HEK293 (cell line): ENCODE results near the gene NARF.

Source experiments
- FEZF1 ChIP-seq: fragments of 450-650 bp; formaldehyde crosslinking; IDR thresholded peaks from 2 replicates; pipeline ENCODE4 v1.5.1; 2016; ENCODE audit warnings: missing biosample characterization, missing genetic modification characterization
- KLF10 ChIP-seq: fragments of 450-650 bp; IDR thresholded peaks from 2 replicates; pipeline ENCODE4 v1.5.1; 2018; ENCODE audit warnings: missing biosample characterization, mild to moderate bottlenecking, missing genetic modification characterization
- KLF7 ChIP-seq: fragments of 450-650 bp; formaldehyde crosslinking; IDR thresholded peaks from 2 replicates; pipeline ENCODE4 v1.5.1; 2016; ENCODE audit warnings: missing biosample characterization, missing genetic modification characterization, borderline replicate concordance
- PBX3 ChIP-seq: sonication (generic); formaldehyde crosslinking; IDR thresholded peaks from 2 replicates; pipeline ENCODE4 v1.8.1; 2022; ENCODE audit warnings: mild to moderate bottlenecking, moderate library complexity, missing genetic modification reagents
- PRDM2 ChIP-seq: fragments of 450-650 bp; formaldehyde crosslinking; IDR thresholded peaks from 2 replicates; pipeline ENCODE4 v1.5.1; 2016; ENCODE audit warnings: missing biosample characterization, missing genetic modification characterization, borderline replicate concordance
- SCRT2 ChIP-seq: fragments of 450-650 bp; formaldehyde crosslinking; IDR thresholded peaks from 2 replicates; pipeline ENCODE4 v1.5.1; 2016; ENCODE audit warnings: missing biosample characterization, missing genetic modification characterization
- SETDB1 ChIP-seq: IDR thresholded peaks from one replicate; pipeline ENCODE4 v1.6.1; 2017; ENCODE audit warnings: mild to moderate bottlenecking, low read length, moderate library complexity, mixed read lengths; ENCODE audit not compliant: insufficient read length
- SP2 ChIP-seq: fragments of 450-650 bp; formaldehyde crosslinking; IDR thresholded peaks from 2 replicates; pipeline ENCODE4 v1.5.1; 2016; ENCODE audit warnings: missing biosample characterization, missing genetic modification characterization
- WT1 ChIP-seq: fragments of 450-650 bp; formaldehyde crosslinking; IDR thresholded peaks from 2 replicates; pipeline ENCODE4 v1.5.1; 2016; ENCODE audit warnings: missing biosample characterization, missing genetic modification characterization
- YY1 ChIP-seq: fragments of 450-650 bp; formaldehyde crosslinking; IDR thresholded peaks from 2 replicates; pipeline ENCODE4 v1.5.1; 2018; ENCODE audit warnings: missing biosample characterization, missing genetic modification characterization
- ZNF112 ChIP-seq: fragments of 450-650 bp; formaldehyde crosslinking; IDR thresholded peaks from 2 replicates; pipeline ENCODE4 v1.5.0; 2017; ENCODE audit warnings: missing biosample characterization, missing genetic modification characterization
- ZNF133 ChIP-seq: fragments of 450-650 bp; formaldehyde crosslinking; IDR thresholded peaks from 2 replicates; pipeline ENCODE4 v1.5.1; 2016; ENCODE audit warnings: missing biosample characterization, missing genetic modification characterization
- ZNF148 ChIP-seq: fragments of 450-650 bp; formaldehyde crosslinking; IDR thresholded peaks from 2 replicates; pipeline ENCODE4 v1.5.0; 2017; ENCODE audit warnings: missing biosample characterization, missing genetic modification characterization, borderline replicate concordance
- ZNF221 ChIP-seq: fragments of 450-650 bp; formaldehyde crosslinking; IDR thresholded peaks from 2 replicates; pipeline ENCODE4 v1.5.1; 2017; ENCODE audit warnings: missing biosample characterization, missing genetic modification characterization, borderline replicate concordance
- ZNF223 ChIP-seq: fragments of 450-650 bp; formaldehyde crosslinking; IDR thresholded peaks from 2 replicates; pipeline ENCODE4 v1.5.1; 2016; ENCODE audit warnings: missing biosample characterization, missing genetic modification characterization
- ZNF248 ChIP-seq: fragments of 450-650 bp; formaldehyde crosslinking; IDR thresholded peaks from 2 replicates; pipeline ENCODE4 v1.5.1; 2017; ENCODE audit warnings: missing biosample characterization, missing genetic modification characterization
- ZNF37A ChIP-seq: fragments of 450-650 bp; IDR thresholded peaks from 2 replicates; pipeline ENCODE4 v1.5.1; 2018; ENCODE audit warnings: missing biosample characterization, missing genetic modification characterization
- ZNF404 ChIP-seq: fragments of 450-650 bp; formaldehyde crosslinking; IDR thresholded peaks from 2 replicates; pipeline ENCODE4 v1.5.1; 2017; ENCODE audit warnings: missing biosample characterization, missing genetic modification characterization
- ZNF423 ChIP-seq: fragments of 450-650 bp; formaldehyde crosslinking; IDR thresholded peaks from 2 replicates; pipeline ENCODE4 v1.5.1; 2016; ENCODE audit warnings: missing biosample characterization, missing genetic modification characterization
- ZNF48 ChIP-seq: fragments of 450-650 bp; formaldehyde crosslinking; IDR thresholded peaks from 2 replicates; pipeline ENCODE4 v1.5.1; 2016; ENCODE audit warnings: missing biosample characterization, missing genetic modification characterization
- ZNF518A ChIP-seq: fragments of 450-650 bp; formaldehyde crosslinking; conservative IDR thresholded peaks from 2 replicates; pipeline ENCODE4 v1.5.1; 2016; ENCODE audit warnings: low read depth, missing biosample characterization, missing genetic modification characterization
- ZNF529 ChIP-seq: fragments of 450-650 bp; formaldehyde crosslinking; IDR thresholded peaks from 2 replicates; pipeline ENCODE4 v1.5.1; 2017; ENCODE audit warnings: missing genetic modification characterization, missing biosample characterization; ENCODE audit not compliant: insufficient replicate concordance
- ZNF585B ChIP-seq: fragments of 450-650 bp; formaldehyde crosslinking; IDR thresholded peaks from 2 replicates; pipeline ENCODE4 v1.5.1; 2016; ENCODE audit warnings: missing biosample characterization, missing genetic modification characterization
- ZNF830 ChIP-seq: fragments of 450-650 bp; IDR thresholded peaks from 2 replicates; pipeline ENCODE4 v1.5.0; 2018; ENCODE audit warnings: missing biosample characterization, missing genetic modification characterization, low read depth, mild to moderate bottlenecking, moderate library complexity
- ZSCAN23 ChIP-seq: fragments of 450-650 bp; formaldehyde crosslinking; IDR thresholded peaks from 2 replicates; pipeline ENCODE4 v1.5.1; 2016; ENCODE audit warnings: missing biosample characterization, missing genetic modification characterization
- ZSCAN30 ChIP-seq: fragments of 450-650 bp; IDR thresholded peaks from 2 replicates; pipeline ENCODE4 v1.5.1; 2018; ENCODE audit warnings: missing biosample characterization, mild to moderate bottlenecking, missing genetic modification characterization, moderate library complexity

NARF gene

GRCh38 chr17:82414548-82415281 is 43.8 kb upstream of the NARF start (continued):
- TF ChIP-seq ZNF585B (no peak), YY1 (tag by site-specific recombination) (no peak), PBX3 (CRISPR knock-in tag) (no peak), KLF10 (tag by site-specific recombination) (peak; percentile 32; the same call in 1 of the 2 replicates), PRDM2 (no peak), ZSCAN23 (tag by site-specific recombination) (no peak), FEZF1 (no peak), ZNF221 (tag by site-specific recombination) (no peak), SETDB1 (no peak), KLF7 (tag by site-specific recombination) (no peak), ZSCAN30 (tag by site-specific recombination) (no peak), WT1 (tag by site-specific recombination) (no peak), ZNF518A (tag by site-specific recombination) (no peak), ZNF404 (tag by site-specific recombination) (no peak), ZNF133 (no peak), ZNF423 (tag by site-specific recombination) (no peak), ZNF248 (tag by site-specific recombination) (no peak), ZNF830 (tag by site-specific recombination) (no peak), ZNF112 (tag by site-specific recombination) (no peak), ZNF223 (no peak), ZNF148 (tag by site-specific recombination) (no peak), ZNF48 (no peak), ZNF37A (tag by site-specific recombination) (no peak), SCRT2 (tag by site-specific recombination) (no peak), ZNF529 (no peak), SP2 (tag by site-specific recombination) (no peak)
